ENCODE measurements around the gene TBX1.

Gene TBX1

GRCh38 chr22:19803736-19804267 lies 43.2 kb downstream of the TBX1 start:
- Histone ChIP-seq H2AFZ (ENCODE audit: low read depth, low read length) (no peak overlapping the region), H3K36me3 (ENCODE audit: insufficient read depth, low read length) (peaks cover 67% of the 10 kb centered on the region), H3K79me2 (ENCODE audit: insufficient read depth, low read length) (no peaks in the 10 kb centered on the region), H4K20me1 (ENCODE audit: insufficient read depth, low read length) (peaks cover 4% of the 10 kb centered on the region; the same call in 1 of the 2 replicates), H3K27ac (ENCODE audit: low read length) (no peak overlapping the region), H3K27me3 (ENCODE audit: insufficient read depth, low read length, poor library complexity) (no peaks in the 10 kb centered on the region), H3K4me2 (ENCODE audit: insufficient read depth, low read length) (no peak overlapping the region), H3K9me3 (ENCODE audit: insufficient read depth, low read length, severe bottlenecking) (no peaks in the 10 kb centered on the region), H3K4me1 (ENCODE audit: insufficient read depth, low read length) (no peaks in the 10 kb centered on the region), H3K4me3 (ENCODE audit: low read depth in 1 of 2, low read length in 2 of 2) (no peak overlapping the region), H3K9ac (ENCODE audit: low read depth, low read length) (no peak overlapping the region)
- DNase-seq = no peak
- ATAC-seq (ENCODE audit: insufficient read depth, low read depth) = no peak
- no peak for TF ChIP-seq EZH2 (IDR thresholded peaks at IDR 0.05; ENCODE audit: borderline replicate concordance, low read depth, low read length, severe bottlenecking)
- TF ChIP-seq, protein P1, sequence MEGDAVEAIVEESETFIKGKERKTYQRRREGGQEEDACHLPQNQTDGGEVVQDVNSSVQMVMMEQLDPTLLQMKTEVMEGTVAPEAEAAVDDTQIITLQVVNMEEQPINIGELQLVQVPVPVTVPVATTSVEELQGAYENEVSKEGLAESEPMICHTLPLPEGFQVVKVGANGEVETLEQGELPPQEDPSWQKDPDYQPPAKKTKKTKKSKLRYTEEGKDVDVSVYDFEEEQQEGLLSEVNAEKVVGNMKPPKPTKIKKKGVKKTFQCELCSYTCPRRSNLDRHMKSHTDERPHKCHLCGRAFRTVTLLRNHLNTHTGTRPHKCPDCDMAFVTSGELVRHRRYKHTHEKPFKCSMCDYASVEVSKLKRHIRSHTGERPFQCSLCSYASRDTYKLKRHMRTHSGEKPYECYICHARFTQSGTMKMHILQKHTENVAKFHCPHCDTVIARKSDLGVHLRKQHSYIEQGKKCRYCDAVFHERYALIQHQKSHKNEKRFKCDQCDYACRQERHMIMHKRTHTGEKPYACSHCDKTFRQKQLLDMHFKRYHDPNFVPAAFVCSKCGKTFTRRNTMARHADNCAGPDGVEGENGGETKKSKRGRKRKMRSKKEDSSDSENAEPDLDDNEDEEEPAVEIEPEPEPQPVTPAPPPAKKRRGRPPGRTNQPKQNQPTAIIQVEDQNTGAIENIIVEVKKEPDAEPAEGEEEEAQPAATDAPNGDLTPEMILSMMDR (IDR thresholded peaks at IDR 0.05; ENCODE audit: borderline replicate concordance, extremely low read depth, low read length, poor library complexity, severe bottlenecking) = no peak

DNA sequence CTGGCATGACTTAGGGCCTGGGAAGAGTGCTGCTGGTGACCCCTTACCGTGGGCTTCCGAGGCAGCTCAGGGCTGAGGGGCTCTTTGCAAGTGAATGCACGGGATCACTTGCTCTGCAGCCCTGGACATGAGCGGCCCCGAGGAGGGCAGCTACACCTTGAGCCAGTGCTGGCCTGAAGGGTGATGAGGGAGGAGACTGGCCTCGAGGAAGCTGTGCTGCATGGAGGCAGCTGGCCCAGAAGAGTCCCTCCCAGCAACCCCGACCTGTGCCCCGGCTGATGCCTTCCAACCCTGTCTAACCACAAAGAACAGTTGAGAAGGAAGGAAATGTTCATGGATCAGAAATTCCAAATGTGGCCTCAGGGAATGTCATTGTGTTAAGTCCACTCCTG lies 45.2 kb downstream of the TBX1 start:
- Histone ChIP-seq H3K4me1 (ENCODE audit: insufficient read depth, low read length) (no peaks in the 10 kb centered on the region), H4K20me1 (ENCODE audit: insufficient read depth, low read length) (peaks cover 4% of the 10 kb centered on the region; the same call in 1 of the 2 replicates), H3K27me3 (ENCODE audit: insufficient read depth, low read length, poor library complexity) (no peaks in the 10 kb centered on the region), H3K79me2 (ENCODE audit: insufficient read depth, low read length) (no peaks in the 10 kb centered on the region), H3K9ac (ENCODE audit: low read depth, low read length) (no peak overlapping the region), H3K9me3 (ENCODE audit: insufficient read depth, low read length, severe bottlenecking) (no peaks in the 10 kb centered on the region), H3K36me3 (ENCODE audit: insufficient read depth, low read length) (peaks cover 49% of the 10 kb centered on the region), H2AFZ (ENCODE audit: low read depth, low read length) (no peak overlapping the region), H3K27ac (ENCODE audit: low read length) (no peak overlapping the region), H3K4me3 (ENCODE audit: low read depth in 1 of 2, low read length in 2 of 2) (no peak overlapping the region), H3K4me2 (ENCODE audit: insufficient read depth, low read length) (no peak overlapping the region)
- DNase-seq (no peak), ATAC-seq (ENCODE audit: insufficient read depth, low read depth) (no peak)
- TF ChIP-seq EZH2 (IDR thresholded peaks at IDR 0.05; ENCODE audit: borderline replicate concordance, low read depth, low read length, severe bottlenecking) = no peak
- TF ChIP-seq, protein P1 (IDR thresholded peaks at IDR 0.05; ENCODE audit: borderline replicate concordance, extremely low read depth, low read length, poor library complexity, severe bottlenecking) = no peak

GRCh38 chr22:19806213-19807160 lies 45.9 kb downstream of the TBX1 start:
- H4K20me1 ChIP-seq (ENCODE audit: insufficient read depth, low read length) = peaks cover 4% of the 10 kb centered on the region; the same call in 1 of the 2 replicates

More at GRCh38 chr22:19806213-19807160, 45.9 kb downstream of the TBX1 start:
- Histone ChIP-seq H2AFZ (ENCODE audit: low read depth, low read length) (no peak overlapping the region), H3K4me2 (ENCODE audit: insufficient read depth, low read length) (no peak overlapping the region), H3K27ac (ENCODE audit: low read length) (no peak overlapping the region), H3K9ac (ENCODE audit: low read depth, low read length) (no peak overlapping the region), H3K27me3 (ENCODE audit: insufficient read depth, low read length, poor library complexity) (no peaks in the 10 kb centered on the region), H3K36me3 (ENCODE audit: insufficient read depth, low read length) (peaks cover 48% of the 10 kb centered on the region), H3K9me3 (ENCODE audit: insufficient read depth, low read length, severe bottlenecking) (no peaks in the 10 kb centered on the region), H3K4me3 (ENCODE audit: low read depth in 1 of 2, low read length in 2 of 2) (no peak overlapping the region), H3K79me2 (ENCODE audit: insufficient read depth, low read length) (no peaks in the 10 kb centered on the region), H3K4me1 (ENCODE audit: insufficient read depth, low read length) (no peaks in the 10 kb centered on the region)
- DNase-seq (no peak), ATAC-seq (ENCODE audit: insufficient read depth, low read depth) (no peak)
- TF ChIP-seq, protein P1 (IDR thresholded peaks at IDR 0.05; ENCODE audit: borderline replicate concordance, extremely low read depth, low read length, poor library complexity, severe bottlenecking) = no peak
- TF ChIP-seq EZH2 (IDR thresholded peaks at IDR 0.05; ENCODE audit: borderline replicate concordance, low read depth, low read length, severe bottlenecking) = no peak

Measured in DND-41 (cell line).